Measurements from ENCODE around the gene C5orf46. TPM values are rescaled to one million over a fixed set of nuclear protein-coding genes. Genes with fewer than 3 reads are reported as not detected.

The C5orf46 gene
- total RNA-seq, 2 experiments from 2014 or later, result not detected

- no peak overlapping the region for H3K4me3 ChIP-seq (ENCODE audit: low read depth, low read length, poor library complexity, severe bottlenecking)
- no peaks in the 10 kb centered on the region for H4K20me1 ChIP-seq (ENCODE audit: insufficient read depth, low read length)
- TF ChIP-seq CTCF (conservative IDR thresholded peaks at IDR 0.05; ENCODE audit: low read length), result no peak
- TF ChIP-seq EZH2phosphoT487 (IDR thresholded peaks at IDR 0.05; ENCODE audit: borderline replicate concordance, low read depth, low read length), result no peak
- no peak for DNase-seq (ENCODE audit: low spot score)
- H3K27ac ChIP-seq (ENCODE audit: low read depth, low read length, poor library complexity, severe bottlenecking), result no peak overlapping the region
- no peak overlapping the region for H2AFZ ChIP-seq (ENCODE audit: low read length)
- H3K4me1 ChIP-seq (ENCODE audit: insufficient read depth, low read length, poor library complexity, severe bottlenecking), result no peaks in the 10 kb centered on the region
- no peaks in the 10 kb centered on the region for H3K36me3 ChIP-seq (ENCODE audit: insufficient read depth, low read length)
- ChIA-PET POLR2A (interaction anchor here (0.6 to 0.7 kb wide), 2 partner anchors 31 to 572 kb away, joined by 3 to 4 read pairs; no protein-coding TSS in a partner anchor), CTCF (ENCODE audit: unreplicated experiment) (no interaction called here)
- intact Hi-C loops (cut with micrococcal nuclease; ENCODE audit: unreplicated experiment), result no loop called here
- BruUV-seq (replicated peaks), result no TSS peak
- H3K9me2 ChIP-seq (ENCODE audit: insufficient read depth, low read length), result no peaks in the 10 kb centered on the region
- no peaks in the 10 kb centered on the region for H3K79me2 ChIP-seq (ENCODE audit: insufficient read depth, low read depth, low read length)
- no peaks in the 10 kb centered on the region for H3K9me3 ChIP-seq (ENCODE audit: low read length)
- no peak overlapping the region for H3K4me2 ChIP-seq (ENCODE audit: low read length)
Observed at GRCh38 chr5:147925020-147925419, 18.7 kb upstream of the C5orf46 start.

GRCh38 chr5:147921136-147921535 lies 14.8 kb upstream of the C5orf46 start:
- ChIA-PET POLR2A (no interaction called here), CTCF (ENCODE audit: unreplicated experiment) (no interaction called here)
- H3K27ac ChIP-seq (ENCODE audit: low read depth, low read length, poor library complexity, severe bottlenecking), result no peak overlapping the region
- no peaks in the 10 kb centered on the region; the same call in 1 of the 2 replicates for H4K20me1 ChIP-seq (ENCODE audit: insufficient read depth, low read length)
- no peak for DNase-seq (ENCODE audit: low spot score)
- no TSS peak for BruUV-seq (replicated peaks)
- no peaks in the 10 kb centered on the region for H3K9me2 ChIP-seq (ENCODE audit: insufficient read depth, low read length)
- intact Hi-C loops (cut with micrococcal nuclease; ENCODE audit: unreplicated experiment), result no loop called here
- H3K36me3 ChIP-seq (ENCODE audit: insufficient read depth, low read length), result no peaks in the 10 kb centered on the region
- H3K9me3 ChIP-seq (ENCODE audit: low read length), result no peaks in the 10 kb centered on the region
- no peak overlapping the region for H2AFZ ChIP-seq (ENCODE audit: low read length)
- TF ChIP-seq CTCF (conservative IDR thresholded peaks at IDR 0.05; ENCODE audit: low read length) (no peak), EZH2phosphoT487 (IDR thresholded peaks at IDR 0.05; ENCODE audit: borderline replicate concordance, low read depth, low read length) (no peak)
- H3K4me3 ChIP-seq (ENCODE audit: low read depth, low read length, poor library complexity, severe bottlenecking), result no peak overlapping the region
- H3K4me1 ChIP-seq (ENCODE audit: insufficient read depth, low read length, poor library complexity, severe bottlenecking), result no peaks in the 10 kb centered on the region
- no peak overlapping the region for H3K4me2 ChIP-seq (ENCODE audit: low read length)
- H3K79me2 ChIP-seq (ENCODE audit: insufficient read depth, low read depth, low read length), result no peaks in the 10 kb centered on the region

- H4K20me1 ChIP-seq (ENCODE audit: insufficient read depth, low read length), result no peaks in the 10 kb centered on the region; the same call in 1 of the 2 replicates
- no TSS peak for BruUV-seq (replicated peaks)
- no peaks in the 10 kb centered on the region for H3K4me1 ChIP-seq (ENCODE audit: insufficient read depth, low read length, poor library complexity, severe bottlenecking)
- H3K79me2 ChIP-seq (ENCODE audit: insufficient read depth, low read depth, low read length), result no peaks in the 10 kb centered on the region
- no peak for DNase-seq (ENCODE audit: low spot score)
- H3K4me2 ChIP-seq (ENCODE audit: low read length), result no peak overlapping the region
- ChIA-PET POLR2A (no interaction called here), CTCF (ENCODE audit: unreplicated experiment) (no interaction called here)
- no peaks in the 10 kb centered on the region for H3K9me2 ChIP-seq (ENCODE audit: insufficient read depth, low read length)
- TF ChIP-seq EZH2phosphoT487 (IDR thresholded peaks at IDR 0.05; ENCODE audit: borderline replicate concordance, low read depth, low read length) (no peak), CTCF (conservative IDR thresholded peaks at IDR 0.05; ENCODE audit: low read length) (no peak)
- no peak overlapping the region for H2AFZ ChIP-seq (ENCODE audit: low read length)
- H3K4me3 ChIP-seq (ENCODE audit: low read depth, low read length, poor library complexity, severe bottlenecking), result no peak overlapping the region
- intact Hi-C loops (cut with micrococcal nuclease; ENCODE audit: unreplicated experiment), result no loop called here
- no peak overlapping the region for H3K27ac ChIP-seq (ENCODE audit: low read depth, low read length, poor library complexity, severe bottlenecking)
- no peaks in the 10 kb centered on the region for H3K36me3 ChIP-seq (ENCODE audit: insufficient read depth, low read length)
- H3K9me3 ChIP-seq (ENCODE audit: low read length), result no peaks in the 10 kb centered on the region
Observed at GRCh38 chr5:147920420-147921030, 14.2 kb upstream of the C5orf46 start.
